ENCODE data around the gene EGFLAM. TPM values are rescaled to one million over a fixed set of nuclear protein-coding genes. Genes with fewer than 3 reads are reported as not detected.

Gene EGFLAM
- total and polyA plus RNA-seq, 9 of the 15 experiments (the other 6 are each of a cell fraction or from before 2014, with no cell fraction given): 0.09 to 2.5 (median 1.0) TPM

DNA sequence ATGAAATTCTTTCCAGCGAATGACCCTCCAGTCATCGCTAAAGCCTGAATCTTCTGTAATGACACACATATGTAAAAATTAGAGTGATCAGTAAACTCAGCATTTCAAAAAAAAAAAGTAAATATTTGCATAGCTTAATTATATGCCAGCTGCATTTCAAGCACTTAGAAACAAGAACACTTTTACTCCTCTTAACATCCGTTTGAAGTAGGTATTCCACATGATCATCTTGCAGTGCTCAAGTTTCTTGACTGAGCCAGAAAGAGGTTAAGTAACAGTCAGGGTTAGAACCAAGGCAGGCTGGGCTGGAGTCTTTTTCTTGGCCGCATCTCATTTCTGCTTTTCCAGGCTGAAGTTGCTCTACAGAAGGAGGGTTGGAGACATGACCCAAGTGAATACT, 27.6 kb downstream of the EGFLAM start (continued):
- TF ChIP-seq, protein P1, sequence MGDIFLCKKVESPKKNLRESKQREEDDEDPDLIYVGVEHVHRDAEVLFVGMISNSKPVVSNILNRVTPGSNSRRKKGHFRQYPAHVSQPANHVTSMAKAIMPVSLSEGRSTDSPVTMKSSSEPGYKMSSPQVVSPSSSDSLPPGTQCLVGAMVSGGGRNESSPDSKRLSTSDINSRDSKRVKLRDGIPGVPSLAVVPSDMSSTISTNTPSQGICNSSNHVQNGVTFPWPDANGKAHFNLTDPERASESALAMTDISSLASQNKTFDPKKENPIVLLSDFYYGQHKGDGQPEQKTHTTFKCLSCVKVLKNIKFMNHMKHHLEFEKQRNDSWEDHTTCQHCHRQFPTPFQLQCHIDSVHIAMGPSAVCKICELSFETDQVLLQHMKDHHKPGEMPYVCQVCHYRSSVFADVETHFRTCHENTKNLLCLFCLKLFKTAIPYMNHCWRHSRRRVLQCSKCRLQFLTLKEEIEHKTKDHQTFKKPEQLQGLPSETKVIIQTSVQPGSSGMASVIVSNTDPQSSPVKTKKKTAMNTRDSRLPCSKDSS (IDR thresholded peaks at IDR 0.05; ENCODE audit: low read depth, partially characterized antibody): no peak
- no peak for TF ChIP-seq SIX5 (IDR thresholded peaks at IDR 0.05; ENCODE audit: borderline replicate concordance in 1 of 2, insufficient read depth in 1 of 2, low read depth in 1 of 2, low read length in 2 of 2)

DNA sequence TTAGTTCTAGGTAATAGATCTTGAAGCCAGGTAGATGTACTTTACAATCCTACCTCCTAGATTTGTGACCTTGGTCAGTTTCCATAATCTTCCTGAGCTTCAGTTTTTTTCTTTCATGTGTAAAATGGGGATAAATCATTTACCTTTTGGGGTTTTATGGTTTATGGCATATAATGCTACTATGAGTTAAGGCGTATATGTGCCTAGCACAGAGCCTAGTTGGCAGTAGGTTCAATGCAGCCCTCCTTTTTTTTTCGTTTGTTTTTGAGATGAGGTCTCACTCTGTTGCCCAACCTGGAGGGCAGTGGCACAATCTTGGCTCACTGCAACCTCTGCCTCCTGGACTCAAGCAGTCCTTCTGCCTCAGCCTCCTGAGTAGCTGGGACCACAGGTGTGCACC, 28.8 kb downstream of the EGFLAM start:
- in situ Hi-C loops (cut with MboI) (no loop called here), intact Hi-C loops (cut with micrococcal nuclease) (no loop called here)
- CTCF ChIA-PET (ENCODE audit: low intra/inter-chr PET ratio): no interaction called here
- no peak for TF ChIP-seq MYC (IDR thresholded peaks at IDR 0.05; ENCODE audit: low read depth, low read length)
- TF ChIP-seq MYC (CRISPR knock-in tag; IDR thresholded peaks at IDR 0.05; ENCODE audit: borderline replicate concordance, low read depth): no peak
- no peak for TF ChIP-seq ZNF780A (CRISPR knock-in tag; IDR thresholded peaks at IDR 0.05)
- no peak for TF ChIP-seq ZNF3 (CRISPR knock-in tag; IDR thresholded peaks at IDR 0.05)
- TF ChIP-seq, protein P2, sequence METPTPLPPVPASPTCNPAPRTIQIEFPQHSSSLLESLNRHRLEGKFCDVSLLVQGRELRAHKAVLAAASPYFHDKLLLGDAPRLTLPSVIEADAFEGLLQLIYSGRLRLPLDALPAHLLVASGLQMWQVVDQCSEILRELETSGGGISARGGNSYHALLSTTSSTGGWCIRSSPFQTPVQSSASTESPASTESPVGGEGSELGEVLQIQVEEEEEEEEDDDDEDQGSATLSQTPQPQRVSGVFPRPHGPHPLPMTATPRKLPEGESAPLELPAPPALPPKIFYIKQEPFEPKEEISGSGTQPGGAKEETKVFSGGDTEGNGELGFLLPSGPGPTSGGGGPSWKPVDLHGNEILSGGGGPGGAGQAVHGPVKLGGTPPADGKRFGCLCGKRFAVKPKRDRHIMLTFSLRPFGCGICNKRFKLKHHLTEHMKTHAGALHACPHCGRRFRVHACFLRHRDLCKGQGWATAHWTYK (CRISPR knock-in tag; IDR thresholded peaks at IDR 0.05): no peak
- no peak for TF ChIP-seq ZNF12 (CRISPR knock-in tag; IDR thresholded peaks at IDR 0.05)
- TF ChIP-seq, protein P3, sequence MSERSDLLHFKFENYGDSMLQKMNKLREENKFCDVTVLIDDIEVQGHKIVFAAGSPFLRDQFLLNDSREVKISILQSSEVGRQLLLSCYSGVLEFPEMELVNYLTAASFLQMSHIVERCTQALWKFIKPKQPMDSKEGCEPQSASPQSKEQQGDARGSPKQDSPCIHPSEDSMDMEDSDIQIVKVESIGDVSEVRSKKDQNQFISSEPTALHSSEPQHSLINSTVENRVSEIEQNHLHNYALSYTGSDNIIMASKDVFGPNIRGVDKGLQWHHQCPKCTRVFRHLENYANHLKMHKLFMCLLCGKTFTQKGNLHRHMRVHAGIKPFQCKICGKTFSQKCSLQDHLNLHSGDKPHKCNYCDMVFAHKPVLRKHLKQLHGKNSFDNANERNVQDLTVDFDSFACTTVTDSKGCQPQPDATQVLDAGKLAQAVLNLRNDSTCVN (CRISPR knock-in tag; IDR thresholded peaks at IDR 0.05): no peak
- Histone ChIP-seq H3K4me2 (ENCODE audit: insufficient read depth, low read length) (no peak overlapping the region), H2AFZ (ENCODE audit: low read depth, low read length) (no peak overlapping the region), H4K20me1 (replicated peaks; ENCODE audit: control insufficient read depth, insufficient read depth, low read length) (no peaks in the 10 kb centered on the region), H3K9me3 (replicated peaks; ENCODE audit: control insufficient read depth, insufficient read depth, low read depth, low read length) (no peaks in the 10 kb centered on the region), H3K9me1 (ENCODE audit: control insufficient read depth, insufficient read depth, low read length) (no peaks in the 10 kb centered on the region), H3K9ac (ENCODE audit: insufficient read depth in 1 of 2, low read depth in 2 of 2, low read length in 2 of 2) (no peak overlapping the region), H3K4me1 (replicated peaks in 1 of 2; ENCODE audit: control insufficient read depth in 2 of 2, insufficient read depth in 2 of 2, low read length in 2 of 2) (peaks cover 4 to 18% of the 10 kb centered on the region in 2 experiments; a peak in 4 of 5 replicates), H3K4me3 (no peak overlapping the region), H3K27me3 (ENCODE audit: control insufficient read depth in 2 of 2, insufficient read depth in 2 of 2, low read length in 2 of 2) (no peaks in the 10 kb centered on the region), H3K36me3 (ENCODE audit: control insufficient read depth, insufficient read depth, low read length) (no peaks in the 10 kb centered on the region), H3K27ac (ENCODE audit: extremely low read depth, low read depth, low read length) (no peak overlapping the region), H3K79me2 (ENCODE audit: control insufficient read depth, insufficient read depth, low read length) (peaks cover 14% of the 10 kb centered on the region; the same call in 1 of the 3 replicates)
- FAIRE-seq: no peak
- DNase-seq (ENCODE audit: extremely low read depth in 1 of 4, low spot score in 3 of 4): no peak
- POLR2A ChIA-PET: no interaction called here
- no TSS peak for BruUV-seq (replicated peaks)
- ATAC-seq: no peak
- WGBS (ENCODE audit: insufficient coverage, low coverage, missing lambda C conversion rate): 27% methylated on average over 2 of the region's 2 CpGs

Data from K562 (cell line).